Left ventricle myocardium inferior (tissue), 1 donor: Measurements from ENCODE around the gene IL19. TPM values are rescaled to one million over a fixed set of nuclear protein-coding genes. Genes with fewer than 3 reads are reported as not detected.

Experiments
- DNase-seq: peaks from one replicate; pipeline ENCODE4 v3.0.0-alpha.2; 2020
- H3K27ac ChIP-seq: fragments of 200-600 bp; replicated peaks from 2 replicates; pipeline ENCODE4 v1.8.0; 2021
- H3K27me3 ChIP-seq: fragments of 200-600 bp; 2 replicates; pipeline ENCODE4 v1.8.0; 2021; ENCODE audit warnings: low read depth
- H3K36me3 ChIP-seq: fragments of 200-600 bp; 2 replicates; pipeline ENCODE4 v1.8.0; 2021
- H3K4me1 ChIP-seq: fragments of 200-600 bp; 2 replicates; pipeline ENCODE4 v1.8.0; 2021
- H3K4me3 ChIP-seq: fragments of 200-600 bp; 2 replicates; pipeline ENCODE4 v1.8.0; 2021; ENCODE audit warnings: mild to moderate bottlenecking, moderate library complexity
- H3K9me3 ChIP-seq: fragments of 200-600 bp; replicated peaks from 2 replicates; pipeline ENCODE4 v1.8.0; 2021
- CTCF ChIP-seq: fragments of 200-600 bp; IDR thresholded peaks from 2 replicates; pipeline ENCODE4 v1.8.0; 2021; ENCODE audit warnings: antibody characterized with exemption, mild to moderate bottlenecking, borderline replicate concordance
- intact Hi-C: fragments of 100-400 bp; cut with micrococcal nuclease; formaldehyde crosslinking; loops from one replicate; pipeline ENCODE4 v1.11.0; 2022
- total RNA-seq: library from RNA; stranded (reverse); fragmentation: NEBNext Ultra II Directional; extraction: Animal tissue kit (Norgen Biotek cat#: 25700); gene quantifications from one replicate; pipeline ENCODE4 v1.2.1, GENCODE V29; 2021
- donor health status: DM: no; HTN: yes; CAD: no; lungs with severe emphysema.

IL19 gene
- total RNA-seq, 1 donor from 2014 or later: not detected

- H3K9me3 ChIP-seq: peaks cover 35% of the 10 kb centered on the region
- DNase-seq: no peak
- TF ChIP-seq CTCF: no peak
These were observed 105.3 kb downstream of the IL19 start for GRCh38 chr1:206875752-206876377.

GRCh38 chr1:206878456-206878855 is 107.9 kb downstream of the IL19 start:
- Histone ChIP-seq H3K27ac (no peak overlapping the region), H3K27me3 (no peaks in the 10 kb centered on the region), H3K36me3 (no peaks in the 10 kb centered on the region), H3K9me3 (peaks cover 35% of the 10 kb centered on the region), H3K4me3 (no peak overlapping the region), H3K4me1 (no peaks in the 10 kb centered on the region)
- DNase-seq: no peak
- no peak for TF ChIP-seq CTCF
- intact Hi-C loops: no loop called here

More at GRCh38 chr1:206875752-206876377, 105.3 kb downstream of the IL19 start:
- intact Hi-C loops: no loop called here
- no peaks in the 10 kb centered on the region for H3K36me3 ChIP-seq
- no peak overlapping the region for H3K4me3 ChIP-seq
- no peak overlapping the region for H3K27ac ChIP-seq
- H3K27me3 ChIP-seq: no peaks in the 10 kb centered on the region
- peaks cover 6% of the 10 kb centered on the region for H3K4me1 ChIP-seq

- Histone ChIP-seq H3K27me3 (peaks cover under 1% of the 10 kb centered on the region), H3K27ac (no peak overlapping the region), H3K36me3 (no peaks in the 10 kb centered on the region), H3K9me3 (peaks cover 35% of the 10 kb centered on the region), H3K4me3 (no peak overlapping the region), H3K4me1 (no peaks in the 10 kb centered on the region)
- intact Hi-C loops: no loop called here
- DNase-seq: no peak
- TF ChIP-seq CTCF: no peak
These were observed 109.7 kb downstream of the IL19 start for GRCh38 chr1:206880314-206880713.

GRCh38 chr1:206882555-206882954 is 112.0 kb downstream of the IL19 start:
- H3K4me1 ChIP-seq: no peaks in the 10 kb centered on the region
- TF ChIP-seq CTCF: no peak
- intact Hi-C loops: no loop called here
- no peak for DNase-seq
- H3K27me3 ChIP-seq: peaks cover 17% of the 10 kb centered on the region
- H3K36me3 ChIP-seq: no peaks in the 10 kb centered on the region
- no peak overlapping the region for H3K27ac ChIP-seq
- H3K4me3 ChIP-seq: no peak overlapping the region
- peaks cover 21% of the 10 kb centered on the region for H3K9me3 ChIP-seq

GRCh38 chr1:206883160-206883559 is 112.6 kb downstream of the IL19 start:
- Histone ChIP-seq H3K27ac (no peak overlapping the region), H3K4me3 (no peak overlapping the region), H3K9me3 (peaks cover 15% of the 10 kb centered on the region), H3K27me3 (peaks cover 17% of the 10 kb centered on the region), H3K36me3 (no peaks in the 10 kb centered on the region), H3K4me1 (no peaks in the 10 kb centered on the region)
- intact Hi-C loops: no loop called here
- TF ChIP-seq CTCF: no peak
- DNase-seq: no peak
